Activated CD8-positive, alpha-beta T cell treated with anti-CD3 and anti-CD28 coated beads for 36 hours (primary cell): ENCODE results near the gene ACTR1A. TPM values are rescaled to one million over a fixed set of nuclear protein-coding genes. Genes with fewer than 3 reads are reported as not detected.

Experiments
- ATAC-seq: fragments of 200-7000 bp; cut with Tn5 transposase; one replicate; pipeline ENCODE4 v1.10.0; 2021; ENCODE audit warnings: mild to moderate bottlenecking, moderate library complexity
- CTCF ChIA-PET: fragments of 350-600 bp; sonication (Branson Sonifier 250); formaldehyde crosslinking; loops from one replicate; lab custom pipeline; 2021; ENCODE audit warnings: antibody characterized with exemption; lab: Charles Lee
- POLR2A ChIA-PET: fragments of 350-600 bp; sonication (Branson Sonifier 250); formaldehyde crosslinking; loops from one replicate; lab custom pipeline; 2021; ENCODE audit warnings: antibody characterized with exemption; lab: Charles Lee
- DNase-seq: peaks from one replicate; pipeline ENCODE4 v3.0.0-alpha.2; 2020
- H3K27ac Mint-ChIP-seq: one replicate; pipeline ENCODE4 v1.8.0; 2021; ENCODE audit warnings: mild to moderate bottlenecking, mixed read lengths
- H3K27me3 Mint-ChIP-seq: one replicate; pipeline ENCODE4 v1.8.0; 2021; ENCODE audit warnings: mixed read lengths
- H3K36me3 Mint-ChIP-seq: one replicate; pipeline ENCODE4 v1.8.0; 2021; ENCODE audit warnings: low read depth, mixed read lengths
- H3K4me1 Mint-ChIP-seq: one replicate; pipeline ENCODE4 v1.8.0; 2021; ENCODE audit warnings: low read depth, mixed read lengths
- H3K4me3 Mint-ChIP-seq: one replicate; pipeline ENCODE4 v1.8.0; 2021; ENCODE audit warnings: mild to moderate bottlenecking, moderate library complexity, mixed read lengths
- H3K9me3 Mint-ChIP-seq: one replicate; pipeline ENCODE4 v1.8.0; 2021; ENCODE audit warnings: mixed read lengths
- intact Hi-C: fragments of 100-400 bp; cut with micrococcal nuclease; formaldehyde crosslinking; loops from one replicate; pipeline ENCODE4 v1.10.0; 2022
- total RNA-seq, 2 experiments: library from RNA; stranded (reverse); gene quantifications; one replicate each; pipeline ENCODE4 v1.2.3, GENCODE V29; 2021
- TF ChIP-seq, protein P1 (sequence below): fragments of 200-600 bp; IDR thresholded peaks from one replicate; pipeline ENCODE4 v1.8.0; 2022; ENCODE audit warnings: antibody characterized with exemption, mild to moderate bottlenecking

Gene ACTR1A
- total RNA-seq, 2 experiments from 2014 or later: 47.1 to 51.3 TPM

DNA sequence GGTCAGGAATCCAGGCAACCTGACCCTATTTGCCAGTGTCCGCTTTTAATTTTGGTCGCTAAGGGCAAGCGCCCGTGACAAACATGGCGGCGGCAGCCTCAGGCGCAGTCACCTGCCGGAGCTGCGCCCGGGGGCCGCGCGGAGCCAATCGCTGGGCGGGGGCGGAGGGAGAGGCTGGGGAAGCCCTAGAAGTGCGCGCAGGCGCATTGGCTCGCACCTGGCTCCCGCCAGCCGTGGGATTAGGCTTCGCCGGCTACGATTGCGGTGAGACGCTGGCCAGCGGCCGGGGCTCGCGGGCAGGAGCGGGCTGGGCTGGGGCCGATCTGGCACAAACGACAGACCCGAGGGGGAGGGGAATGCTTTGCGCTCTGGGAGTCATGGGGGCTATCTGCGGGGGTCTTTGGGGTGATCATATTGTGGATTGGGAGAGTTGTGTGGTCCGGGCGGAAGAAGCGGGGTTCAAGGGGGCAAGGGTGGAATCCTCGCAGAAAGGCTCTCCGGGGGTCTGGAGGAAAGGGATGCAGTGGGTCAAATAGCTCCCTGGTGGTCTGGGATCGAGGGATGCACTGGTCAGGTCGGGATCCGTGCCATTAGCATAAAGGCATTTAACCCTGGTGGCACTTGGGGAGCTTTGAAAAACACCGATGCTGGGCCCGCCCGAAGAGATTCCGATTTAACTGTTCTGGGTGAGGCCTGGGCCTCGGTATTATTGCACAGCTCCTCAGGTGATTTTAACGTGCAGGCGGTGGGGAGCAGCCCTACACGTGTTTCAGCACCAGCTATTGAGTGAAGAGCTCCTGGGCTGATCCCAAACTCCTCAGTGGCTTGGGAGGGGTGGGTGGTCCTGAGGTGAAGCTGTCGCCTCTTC lies 41.1 kb downstream of the ACTR1A start:
- TF ChIP-seq, protein P1, sequence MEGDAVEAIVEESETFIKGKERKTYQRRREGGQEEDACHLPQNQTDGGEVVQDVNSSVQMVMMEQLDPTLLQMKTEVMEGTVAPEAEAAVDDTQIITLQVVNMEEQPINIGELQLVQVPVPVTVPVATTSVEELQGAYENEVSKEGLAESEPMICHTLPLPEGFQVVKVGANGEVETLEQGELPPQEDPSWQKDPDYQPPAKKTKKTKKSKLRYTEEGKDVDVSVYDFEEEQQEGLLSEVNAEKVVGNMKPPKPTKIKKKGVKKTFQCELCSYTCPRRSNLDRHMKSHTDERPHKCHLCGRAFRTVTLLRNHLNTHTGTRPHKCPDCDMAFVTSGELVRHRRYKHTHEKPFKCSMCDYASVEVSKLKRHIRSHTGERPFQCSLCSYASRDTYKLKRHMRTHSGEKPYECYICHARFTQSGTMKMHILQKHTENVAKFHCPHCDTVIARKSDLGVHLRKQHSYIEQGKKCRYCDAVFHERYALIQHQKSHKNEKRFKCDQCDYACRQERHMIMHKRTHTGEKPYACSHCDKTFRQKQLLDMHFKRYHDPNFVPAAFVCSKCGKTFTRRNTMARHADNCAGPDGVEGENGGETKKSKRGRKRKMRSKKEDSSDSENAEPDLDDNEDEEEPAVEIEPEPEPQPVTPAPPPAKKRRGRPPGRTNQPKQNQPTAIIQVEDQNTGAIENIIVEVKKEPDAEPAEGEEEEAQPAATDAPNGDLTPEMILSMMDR: no peak
- Mint-ChIP-seq H3K4me1 (peaks cover 27% of the 10 kb centered on the region), H3K9me3 (no peaks in the 10 kb centered on the region), H3K4me3 (peak overlapping the region; percentile 91), H3K27ac (peak overlapping the region; percentile 80), H3K27me3 (no peaks in the 10 kb centered on the region), H3K36me3 (peaks cover 5% of the 10 kb centered on the region)
- intact Hi-C loops: no loop called here
- DNase-seq (peak; percentile 95), ATAC-seq (peak; percentile 96)
- POLR2A ChIA-PET: interaction anchor here (0.7 to 3.9 kb wide), 16 partner anchors 10 to 185 kb away, joined by 3 to 71 read pairs (median 4); partner anchors contain the start of genes ACTR1A, C10orf95, CUEDC2 and FBXL15
- CTCF ChIA-PET: interaction anchor here (0.7 to 4.7 kb wide), 19 partner anchors 10 to 234 kb away, joined by 3 to 40 read pairs (median 5); partner anchors contain the start of genes ACTR1A, C10orf95, FBXL15 and GBF1

DNA sequence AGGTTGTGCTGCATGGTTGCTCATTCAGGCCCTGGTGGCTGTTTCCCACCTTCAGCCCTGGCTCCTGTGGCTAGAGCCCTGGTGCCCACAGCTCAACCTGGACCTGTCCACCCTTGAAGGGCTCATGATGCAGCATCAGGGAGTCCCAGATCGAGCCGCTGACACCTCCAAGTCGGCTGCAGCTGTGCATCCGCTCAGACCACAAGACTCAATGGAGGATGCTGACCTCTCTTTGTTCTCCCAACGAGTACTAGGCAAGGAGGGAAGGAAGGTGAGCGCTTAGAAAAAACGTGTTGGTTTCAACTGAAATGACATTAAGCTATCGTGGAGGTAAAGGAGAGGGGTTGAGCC lies 41.7 kb downstream of the ACTR1A start:
- peak; percentile 28 for ATAC-seq
- DNase-seq: no peak
- H3K4me3 Mint-ChIP-seq: peak overlapping the region; percentile 91
- peaks cover 27% of the 10 kb centered on the region for H3K4me1 Mint-ChIP-seq
- ChIA-PET CTCF (interaction anchor here (1.0 to 4.7 kb wide), 10 partner anchors 9 to 216 kb away, joined by 3 to 40 read pairs (median 6); partner anchors contain the start of genes C10orf95 and GBF1), POLR2A (interaction anchor here (0.7 to 3.9 kb wide), 12 partner anchors 10 to 185 kb away, joined by 3 to 71 read pairs (median 5); partner anchors contain the start of genes ACTR1A, C10orf95 and CUEDC2)
- peak overlapping the region; percentile 80 for H3K27ac Mint-ChIP-seq
- H3K27me3 Mint-ChIP-seq: no peaks in the 10 kb centered on the region
- intact Hi-C loops: no loop called here
- no peaks in the 10 kb centered on the region for H3K9me3 Mint-ChIP-seq
- H3K36me3 Mint-ChIP-seq: peaks cover 8% of the 10 kb centered on the region
- TF ChIP-seq, protein P1: no peak

DNA sequence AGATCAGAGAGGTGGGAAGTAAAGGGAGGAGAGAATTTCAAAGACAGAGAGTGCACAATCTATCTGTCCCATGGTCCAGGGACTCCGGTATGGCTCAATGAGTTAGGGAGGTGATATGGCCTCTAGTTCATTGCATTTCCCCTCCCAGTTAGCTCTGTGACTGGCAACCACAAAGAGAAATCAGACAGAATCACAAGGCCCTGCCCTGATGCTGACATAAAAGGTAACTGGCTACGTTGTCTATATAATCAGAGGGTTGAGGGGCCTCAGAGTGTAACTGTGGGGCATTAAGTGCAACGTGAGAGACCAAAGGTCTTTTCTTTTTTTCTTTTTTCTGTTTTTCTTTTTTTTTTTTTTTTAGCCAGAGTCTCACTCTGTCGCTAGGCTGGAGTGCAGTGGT lies 43.9 kb downstream of the ACTR1A start:
- Mint-ChIP-seq H3K27ac (no peak overlapping the region), H3K27me3 (no peaks in the 10 kb centered on the region), H3K36me3 (peaks cover 17% of the 10 kb centered on the region), H3K4me3 (no peak overlapping the region), H3K9me3 (no peaks in the 10 kb centered on the region), H3K4me1 (peaks cover 22% of the 10 kb centered on the region)
- intact Hi-C loops: no loop called here
- TF ChIP-seq, protein P1: no peak
- ATAC-seq (no peak), DNase-seq (no peak)
- CTCF ChIA-PET: no interaction called here
- POLR2A ChIA-PET: no interaction called here

DNA sequence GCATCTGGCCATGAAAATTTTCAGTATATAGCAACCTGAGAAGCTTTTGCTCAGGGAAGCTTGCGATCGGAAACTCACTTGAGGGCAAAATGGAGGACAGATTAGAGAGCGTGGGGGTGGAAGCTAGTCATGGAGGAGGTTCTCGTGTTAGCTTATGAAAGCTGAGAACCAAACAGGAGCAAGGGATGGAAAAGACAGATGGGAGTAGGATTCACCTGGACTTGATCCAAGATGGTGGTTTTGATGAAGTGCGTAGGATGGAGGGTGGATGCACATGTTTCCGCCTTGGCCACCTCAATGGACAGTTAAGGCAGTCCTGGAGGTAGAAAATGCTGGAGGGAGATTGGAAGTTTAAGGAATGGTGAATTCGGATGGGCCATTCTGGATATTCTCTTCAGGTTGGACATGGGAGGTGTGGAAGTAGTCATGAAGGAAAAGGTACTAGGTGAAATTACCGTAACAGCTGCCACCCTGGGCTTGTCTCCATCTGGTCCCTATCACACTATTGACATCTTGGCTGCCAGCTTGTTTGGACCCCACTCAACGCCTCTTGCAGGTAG lies 44.8 kb downstream of the ACTR1A start:
- no peak overlapping the region for H3K27ac Mint-ChIP-seq
- TF ChIP-seq, protein P1: no peak
- DNase-seq: no peak
- POLR2A ChIA-PET: interaction anchor here (0.8 to 1.4 kb wide), 3 partner anchors 19 to 58 kb away, joined by 3 to 4 read pairs (median 4); no protein-coding TSS in a partner anchor
- H3K27me3 Mint-ChIP-seq: no peaks in the 10 kb centered on the region
- ATAC-seq: no peak
- no peak overlapping the region for H3K4me3 Mint-ChIP-seq
- H3K4me1 Mint-ChIP-seq: peaks cover 24% of the 10 kb centered on the region
- intact Hi-C loops: no loop called here
- CTCF ChIA-PET: no interaction called here
- H3K36me3 Mint-ChIP-seq: peaks cover 23% of the 10 kb centered on the region
- no peaks in the 10 kb centered on the region for H3K9me3 Mint-ChIP-seq
